NAMALWA (cell line): ENCODE data around the gene PPP2R5A.
"Not testable (repeated sequence)": the region's sequence is repeated elsewhere in the genome, so short reads cannot be mapped to it uniquely, and the experiment has no call there.

Experiments
- DNase-seq: peaks from one replicate; pipeline ENCODE4 v3.0.0-alpha.2; 2015; ENCODE audit warnings: low spot score

Gene PPP2R5A

GRCh38 chr1:212267460-212267859, 17.8 kb upstream of the PPP2R5A start:
- no peak for DNase-seq

GRCh38 chr1:212269306-212269705, 15.9 kb upstream of the PPP2R5A start:
- DNase-seq = no peak

GRCh38 chr1:212270564-212270963, 14.6 kb upstream of the PPP2R5A start:
- DNase-seq = no peak

GRCh38 chr1:212271234-212271633, 14.0 kb upstream of the PPP2R5A start:
- no peak for DNase-seq

GRCh38 chr1:212271823-212272485, 13.3 kb upstream of the PPP2R5A start:
- DNase-seq = no peak

- DNase-seq = no peak
Observed at GRCh38 chr1:212281590-212281989, 3.6 kb upstream of the PPP2R5A start.

- no peak for DNase-seq
Observed at GRCh38 chr1:212283741-212284140, 1.5 kb upstream of the PPP2R5A start.

- no peak for DNase-seq
Observed at GRCh38 chr1:212284332-212284743, 872 bp upstream of the PPP2R5A start.

GRCh38 chr1:212285685-212286555, 710 bp downstream of the PPP2R5A start:
- peak; percentile 83 for DNase-seq

- peak; percentile 56 for DNase-seq
Observed at GRCh38 chr1:212286556-212287131, 1.4 kb downstream of the PPP2R5A start.

- DNase-seq = peak; percentile 57
Observed at GRCh38 chr1:212287261-212287895, 2.2 kb downstream of the PPP2R5A start.

- DNase-seq = not testable (repeated sequence)
Observed at GRCh38 chr1:212287995-212288394, 2.8 kb downstream of the PPP2R5A start.

GRCh38 chr1:212288615-212289014, 3.4 kb downstream of the PPP2R5A start:
- DNase-seq = peak; percentile 28

GRCh38 chr1:212289262-212290077, 4.3 kb downstream of the PPP2R5A start:
- no peak for DNase-seq

- no peak for DNase-seq
Observed at GRCh38 chr1:212290608-212291007, 5.4 kb downstream of the PPP2R5A start.

GRCh38 chr1:212291505-212292134, 6.4 kb downstream of the PPP2R5A start:
- peak; percentile 89 for DNase-seq

- DNase-seq = no peak
Observed at GRCh38 chr1:212292250-212293105, 7.3 kb downstream of the PPP2R5A start.

GRCh38 chr1:212293579-212293978, 8.4 kb downstream of the PPP2R5A start:
- DNase-seq = no peak

- no peak for DNase-seq
Observed at GRCh38 chr1:212294983-212295382, 9.8 kb downstream of the PPP2R5A start.

GRCh38 chr1:212295579-212295978, 10.4 kb downstream of the PPP2R5A start:
- DNase-seq = no peak
